ENCODE measurements around the gene ITGA3. TPM values are rescaled to one million over a fixed set of nuclear protein-coding genes. Genes with fewer than 3 reads are reported as not detected.

The ITGA3 gene
- total and polyA plus RNA-seq, 4 donors, result 0.79 to 4.4 (median 1.4) TPM

DNA sequence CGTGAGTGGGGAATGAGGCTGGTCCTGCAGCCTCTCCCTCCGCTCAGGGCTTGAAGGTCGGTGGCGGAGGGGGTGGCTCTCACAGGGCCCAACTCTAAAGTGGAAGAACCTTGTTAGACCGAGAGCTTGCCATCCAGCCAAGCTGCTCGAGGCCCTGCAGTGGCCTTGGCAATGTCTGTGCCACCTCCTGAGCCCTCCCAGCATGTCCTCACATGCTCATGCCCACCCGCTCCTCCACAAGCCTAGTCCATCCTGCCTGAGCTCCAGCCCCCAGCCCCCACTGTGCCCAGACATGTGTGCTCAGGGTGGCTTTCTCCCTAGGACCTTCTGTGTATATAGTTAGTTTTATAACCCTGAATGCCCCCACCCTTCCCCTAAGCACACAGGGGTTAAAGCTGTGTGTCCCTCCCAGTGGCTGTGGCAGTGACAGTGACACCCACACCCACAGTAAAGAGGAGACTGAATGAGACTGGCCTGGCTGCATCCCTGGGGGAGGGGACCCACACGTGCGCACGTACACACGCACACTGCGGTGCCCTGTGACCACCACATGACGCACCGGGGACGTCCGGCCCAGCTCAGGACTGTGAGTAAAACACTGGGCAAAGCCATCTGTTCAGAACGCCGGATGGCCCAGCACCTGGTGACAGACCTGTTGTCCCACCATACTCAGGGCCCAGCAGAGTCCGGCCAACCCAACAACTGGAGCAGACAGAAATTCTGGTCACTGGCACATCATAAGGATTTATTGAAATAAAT lies 54.9 kb downstream of the ITGA3 start:
- no peaks in the 10 kb centered on the region for H3K9me3 ChIP-seq (ENCODE audit: control insufficient read depth in 4 of 4, low read length in 3 of 4)
- no peak for TF ChIP-seq YY1 (IDR thresholded peaks at IDR 0.05)
- TF ChIP-seq FOXA2 (IDR thresholded peaks at IDR 0.05), result no peak
- TF ChIP-seq NR2F2 (IDR thresholded peaks at IDR 0.05), result no peak
- TF ChIP-seq EGR1 (IDR thresholded peaks at IDR 0.05; ENCODE audit: low read depth in 2 of 2), result no peak
- no peak for TF ChIP-seq GABPA (IDR thresholded peaks at IDR 0.05 in 1 of 2, conservative IDR thresholded peaks at IDR 0.05 in 1 of 2)
- TF ChIP-seq, protein P1, sequence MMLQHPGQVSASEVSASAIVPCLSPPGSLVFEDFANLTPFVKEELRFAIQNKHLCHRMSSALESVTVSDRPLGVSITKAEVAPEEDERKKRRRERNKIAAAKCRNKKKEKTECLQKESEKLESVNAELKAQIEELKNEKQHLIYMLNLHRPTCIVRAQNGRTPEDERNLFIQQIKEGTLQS (IDR thresholded peaks at IDR 0.05), result no peak
- TF ChIP-seq HNF4G (IDR thresholded peaks at IDR 0.05), result no peak
- TF ChIP-seq SP1 (IDR thresholded peaks at IDR 0.05), result no peak
- TF ChIP-seq, protein P2, sequence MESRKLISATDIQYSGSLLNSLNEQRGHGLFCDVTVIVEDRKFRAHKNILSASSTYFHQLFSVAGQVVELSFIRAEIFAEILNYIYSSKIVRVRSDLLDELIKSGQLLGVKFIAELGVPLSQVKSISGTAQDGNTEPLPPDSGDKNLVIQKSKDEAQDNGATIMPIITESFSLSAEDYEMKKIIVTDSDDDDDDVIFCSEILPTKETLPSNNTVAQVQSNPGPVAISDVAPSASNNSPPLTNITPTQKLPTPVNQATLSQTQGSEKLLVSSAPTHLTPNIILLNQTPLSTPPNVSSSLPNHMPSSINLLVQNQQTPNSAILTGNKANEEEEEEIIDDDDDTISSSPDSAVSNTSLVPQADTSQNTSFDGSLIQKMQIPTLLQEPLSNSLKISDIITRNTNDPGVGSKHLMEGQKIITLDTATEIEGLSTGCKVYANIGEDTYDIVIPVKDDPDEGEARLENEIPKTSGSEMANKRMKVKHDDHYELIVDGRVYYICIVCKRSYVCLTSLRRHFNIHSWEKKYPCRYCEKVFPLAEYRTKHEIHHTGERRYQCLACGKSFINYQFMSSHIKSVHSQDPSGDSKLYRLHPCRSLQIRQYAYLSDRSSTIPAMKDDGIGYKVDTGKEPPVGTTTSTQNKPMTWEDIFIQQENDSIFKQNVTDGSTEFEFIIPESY (IDR thresholded peaks at IDR 0.05), result no peak
- no peak for TF ChIP-seq FOXA1 (IDR thresholded peaks at IDR 0.05)
- TF ChIP-seq JUND (IDR thresholded peaks at IDR 0.05), result no peak
- TF ChIP-seq, protein P3, sequence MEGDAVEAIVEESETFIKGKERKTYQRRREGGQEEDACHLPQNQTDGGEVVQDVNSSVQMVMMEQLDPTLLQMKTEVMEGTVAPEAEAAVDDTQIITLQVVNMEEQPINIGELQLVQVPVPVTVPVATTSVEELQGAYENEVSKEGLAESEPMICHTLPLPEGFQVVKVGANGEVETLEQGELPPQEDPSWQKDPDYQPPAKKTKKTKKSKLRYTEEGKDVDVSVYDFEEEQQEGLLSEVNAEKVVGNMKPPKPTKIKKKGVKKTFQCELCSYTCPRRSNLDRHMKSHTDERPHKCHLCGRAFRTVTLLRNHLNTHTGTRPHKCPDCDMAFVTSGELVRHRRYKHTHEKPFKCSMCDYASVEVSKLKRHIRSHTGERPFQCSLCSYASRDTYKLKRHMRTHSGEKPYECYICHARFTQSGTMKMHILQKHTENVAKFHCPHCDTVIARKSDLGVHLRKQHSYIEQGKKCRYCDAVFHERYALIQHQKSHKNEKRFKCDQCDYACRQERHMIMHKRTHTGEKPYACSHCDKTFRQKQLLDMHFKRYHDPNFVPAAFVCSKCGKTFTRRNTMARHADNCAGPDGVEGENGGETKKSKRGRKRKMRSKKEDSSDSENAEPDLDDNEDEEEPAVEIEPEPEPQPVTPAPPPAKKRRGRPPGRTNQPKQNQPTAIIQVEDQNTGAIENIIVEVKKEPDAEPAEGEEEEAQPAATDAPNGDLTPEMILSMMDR (IDR thresholded peaks at IDR 0.05; ENCODE audit: low read depth, low read length, missing input control), result no peak
- no peak for TF ChIP-seq HNF4A (conservative IDR thresholded peaks at IDR 0.05)
- TF ChIP-seq, protein P4, sequence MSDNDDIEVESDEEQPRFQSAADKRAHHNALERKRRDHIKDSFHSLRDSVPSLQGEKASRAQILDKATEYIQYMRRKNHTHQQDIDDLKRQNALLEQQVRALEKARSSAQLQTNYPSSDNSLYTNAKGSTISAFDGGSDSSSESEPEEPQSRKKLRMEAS (IDR thresholded peaks at IDR 0.05), result no peak
- no peak for TF ChIP-seq TAF1 (conservative IDR thresholded peaks at IDR 0.05)
- TF ChIP-seq, protein P5, sequence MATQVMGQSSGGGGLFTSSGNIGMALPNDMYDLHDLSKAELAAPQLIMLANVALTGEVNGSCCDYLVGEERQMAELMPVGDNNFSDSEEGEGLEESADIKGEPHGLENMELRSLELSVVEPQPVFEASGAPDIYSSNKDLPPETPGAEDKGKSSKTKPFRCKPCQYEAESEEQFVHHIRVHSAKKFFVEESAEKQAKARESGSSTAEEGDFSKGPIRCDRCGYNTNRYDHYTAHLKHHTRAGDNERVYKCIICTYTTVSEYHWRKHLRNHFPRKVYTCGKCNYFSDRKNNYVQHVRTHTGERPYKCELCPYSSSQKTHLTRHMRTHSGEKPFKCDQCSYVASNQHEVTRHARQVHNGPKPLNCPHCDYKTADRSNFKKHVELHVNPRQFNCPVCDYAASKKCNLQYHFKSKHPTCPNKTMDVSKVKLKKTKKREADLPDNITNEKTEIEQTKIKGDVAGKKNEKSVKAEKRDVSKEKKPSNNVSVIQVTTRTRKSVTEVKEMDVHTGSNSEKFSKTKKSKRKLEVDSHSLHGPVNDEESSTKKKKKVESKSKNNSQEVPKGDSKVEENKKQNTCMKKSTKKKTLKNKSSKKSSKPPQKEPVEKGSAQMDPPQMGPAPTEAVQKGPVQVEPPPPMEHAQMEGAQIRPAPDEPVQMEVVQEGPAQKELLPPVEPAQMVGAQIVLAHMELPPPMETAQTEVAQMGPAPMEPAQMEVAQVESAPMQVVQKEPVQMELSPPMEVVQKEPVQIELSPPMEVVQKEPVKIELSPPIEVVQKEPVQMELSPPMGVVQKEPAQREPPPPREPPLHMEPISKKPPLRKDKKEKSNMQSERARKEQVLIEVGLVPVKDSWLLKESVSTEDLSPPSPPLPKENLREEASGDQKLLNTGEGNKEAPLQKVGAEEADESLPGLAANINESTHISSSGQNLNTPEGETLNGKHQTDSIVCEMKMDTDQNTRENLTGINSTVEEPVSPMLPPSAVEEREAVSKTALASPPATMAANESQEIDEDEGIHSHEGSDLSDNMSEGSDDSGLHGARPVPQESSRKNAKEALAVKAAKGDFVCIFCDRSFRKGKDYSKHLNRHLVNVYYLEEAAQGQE (IDR thresholded peaks at IDR 0.05), result no peak
- no peak for TF ChIP-seq RXRA (IDR thresholded peaks at IDR 0.05)
- H3K27ac ChIP-seq (ENCODE audit: low read depth in 1 of 2, low read length in 2 of 2), result peak overlapping the region; percentile 74
- DNase-seq (ENCODE audit: low spot score), result no peak
- no peaks in the 10 kb centered on the region for H3K27me3 ChIP-seq (ENCODE audit: control insufficient read depth in 4 of 4, insufficient read depth in 4 of 4, low read length in 3 of 4)
- 87% methylated on average over 19 of the region's 19 CpGs for WGBS
- peak overlapping the region in 1 of 2 donors; percentile 8 for H3K9ac ChIP-seq (ENCODE audit: low read depth in 1 of 2, low read length in 2 of 2)
- peaks cover 12 to 34% (median 22%) of the 10 kb centered on the region in 4 donors for H3K36me3 ChIP-seq (ENCODE audit: control insufficient read depth in 4 of 4, insufficient read depth in 3 of 4, low read depth in 1 of 4, low read length in 3 of 4)
- H3K4me1 ChIP-seq (ENCODE audit: control insufficient read depth in 4 of 4, insufficient read depth in 4 of 4, low read length in 3 of 4), result peaks cover 0 to 12% (median 9%) of the 10 kb centered on the region in 4 donors
- no peak overlapping the region for H3K4me3 ChIP-seq (ENCODE audit: low read depth in 1 of 3, low read length in 3 of 3)
